Ramos (cell line): ENCODE data around the gene UVRAG.

Experiments used
- in situ Hi-C: fragments of 300-500 bp; cut with MboI; formaldehyde crosslinking; loops from one replicate; pipeline ENCODE4 v1.14.3; 2022; ENCODE audit warnings: low sequenced_read_pairs; ENCODE audit not compliant: unreplicated experiment

The UVRAG gene

DNA sequence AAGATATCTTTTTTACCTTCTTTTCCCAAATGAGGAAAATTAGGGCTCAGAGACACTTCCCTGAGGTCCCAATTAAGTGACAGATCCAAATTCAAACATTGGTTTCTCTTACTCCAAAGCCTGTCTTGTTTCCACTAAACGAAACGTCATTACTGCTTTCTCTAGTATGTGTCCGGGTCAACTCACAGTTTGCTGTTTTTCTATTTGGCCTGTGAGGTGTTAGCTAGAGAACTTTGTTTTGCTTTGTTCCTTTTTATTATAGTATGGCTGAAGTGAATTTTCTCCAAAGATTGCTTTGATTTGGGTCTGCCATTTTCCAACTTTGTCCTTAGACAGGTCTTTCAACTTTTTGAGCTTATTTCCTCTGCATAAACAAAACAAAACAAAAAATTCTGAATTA, 179.6 kb downstream of the UVRAG start:
- in situ Hi-C loops = no loop called here

- in situ Hi-C loops = no loop called here
Observed at GRCh38 chr11:75996523-75997442, 181.8 kb downstream of the UVRAG start.

- in situ Hi-C loops = no loop called here
Observed at GRCh38 chr11:76004400-76004799, 189.4 kb downstream of the UVRAG start.

DNA sequence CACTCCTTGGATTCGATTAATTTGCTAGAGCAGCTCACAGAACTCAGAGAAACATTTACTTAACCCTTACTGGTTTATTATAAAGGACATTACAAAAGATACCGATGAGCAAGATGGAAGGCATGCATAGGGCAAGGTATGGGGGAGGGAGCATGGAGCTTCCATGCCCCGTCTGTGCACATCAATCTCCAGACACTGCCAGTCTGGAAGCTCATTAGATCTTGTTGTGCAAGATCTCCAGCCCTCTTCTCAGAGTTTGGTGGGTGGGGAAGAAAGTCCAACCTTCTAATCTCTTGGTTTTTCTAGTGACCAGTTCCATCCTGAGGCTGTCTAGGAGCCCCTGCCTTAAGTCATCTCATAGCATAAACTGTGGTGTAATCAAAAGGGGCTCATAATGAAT, 190.7 kb downstream of the UVRAG start:
- in situ Hi-C loops = no loop called here

GRCh38 chr11:76007166-76007565, 192.2 kb downstream of the UVRAG start:
- in situ Hi-C loops = no loop called here

DNA sequence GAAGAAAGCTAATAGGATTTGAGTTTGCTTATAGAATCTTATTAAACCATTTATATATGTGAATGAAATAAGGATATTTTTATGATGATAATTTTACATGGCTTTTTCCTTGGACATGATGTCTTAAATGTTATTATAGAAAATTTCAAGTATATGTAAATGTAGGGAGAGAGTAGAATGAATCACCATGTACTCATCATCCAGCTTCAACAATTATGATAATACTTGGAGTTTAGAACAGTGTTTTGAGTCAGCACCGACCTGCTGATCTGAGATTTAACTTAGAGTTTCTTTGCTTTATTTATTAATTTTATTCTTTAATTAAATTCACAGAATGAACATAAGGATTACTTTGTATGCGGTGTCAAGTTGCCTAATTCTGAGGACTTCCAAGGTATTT, 193.5 kb downstream of the UVRAG start:
- in situ Hi-C loops = no loop called here

- in situ Hi-C loops = no loop called here
Observed at GRCh38 chr11:76010051-76010450, 195.0 kb downstream of the UVRAG start.

DNA sequence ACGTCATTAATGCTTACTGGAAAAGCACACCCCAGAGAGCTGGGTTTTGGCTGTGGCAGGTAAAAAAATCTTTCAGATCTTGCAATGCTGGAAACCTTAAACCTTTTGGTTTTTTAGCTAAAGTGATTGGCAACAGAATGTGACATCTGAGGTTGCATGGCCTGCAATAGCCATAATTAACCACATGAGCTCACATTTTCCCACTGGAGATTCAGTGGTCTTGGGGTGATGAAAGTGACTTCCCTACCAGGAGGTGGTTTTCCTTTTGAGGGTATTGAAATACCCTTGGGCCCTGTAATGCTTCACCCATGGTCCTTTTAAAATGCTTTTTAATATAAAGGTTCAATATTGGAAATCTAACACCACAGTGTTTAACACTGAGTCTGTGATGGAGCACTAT, 198.5 kb downstream of the UVRAG start:
- in situ Hi-C loops = no loop called here

- in situ Hi-C loops = no loop called here
Observed at GRCh38 chr11:76023236-76024068, 208.4 kb downstream of the UVRAG start.

DNA sequence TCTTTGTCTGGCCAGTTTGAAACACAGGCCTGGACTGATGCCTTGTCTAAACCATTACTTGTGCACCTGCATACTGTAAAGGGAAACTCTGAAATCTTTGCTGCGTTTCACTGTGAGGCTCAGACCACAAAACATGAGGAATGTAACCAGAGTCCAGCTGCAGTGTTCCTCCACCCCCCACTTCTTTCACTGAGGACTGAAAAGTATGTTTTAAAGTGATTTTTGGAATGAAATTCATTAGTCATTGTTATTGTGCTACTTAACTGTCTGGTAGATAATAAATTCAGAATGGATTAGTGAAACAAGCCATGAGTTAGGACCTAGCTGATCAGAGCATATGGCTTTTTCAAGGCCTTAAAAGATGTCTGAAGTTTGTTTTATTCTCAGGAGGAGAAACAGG, 210.1 kb downstream of the UVRAG start:
- in situ Hi-C loops = no loop called here

- in situ Hi-C loops = no loop called here
Observed at GRCh38 chr11:76025817-76026216, 210.8 kb downstream of the UVRAG start.

GRCh38 chr11:76026281-76026680, 211.3 kb downstream of the UVRAG start:
- in situ Hi-C loops = no loop called here

DNA sequence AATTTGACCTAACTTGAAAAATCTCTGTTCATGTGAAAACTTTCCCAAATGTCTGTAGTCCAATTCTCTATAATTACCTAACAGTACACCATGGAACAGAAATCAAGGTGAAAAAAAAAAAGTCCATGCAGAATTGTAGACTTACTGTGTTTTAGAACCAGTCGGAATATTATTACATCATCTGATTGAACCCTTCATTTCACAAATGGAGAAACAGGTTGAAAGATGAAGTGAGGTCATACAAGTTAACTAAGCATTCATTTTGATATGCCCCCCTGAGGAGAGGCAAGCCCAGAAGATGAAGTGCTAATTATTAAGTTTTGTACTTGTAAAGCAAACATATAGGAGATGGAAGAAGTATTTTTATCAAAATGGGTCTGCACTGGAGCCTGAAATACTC, 211.9 kb downstream of the UVRAG start:
- in situ Hi-C loops = no loop called here

DNA sequence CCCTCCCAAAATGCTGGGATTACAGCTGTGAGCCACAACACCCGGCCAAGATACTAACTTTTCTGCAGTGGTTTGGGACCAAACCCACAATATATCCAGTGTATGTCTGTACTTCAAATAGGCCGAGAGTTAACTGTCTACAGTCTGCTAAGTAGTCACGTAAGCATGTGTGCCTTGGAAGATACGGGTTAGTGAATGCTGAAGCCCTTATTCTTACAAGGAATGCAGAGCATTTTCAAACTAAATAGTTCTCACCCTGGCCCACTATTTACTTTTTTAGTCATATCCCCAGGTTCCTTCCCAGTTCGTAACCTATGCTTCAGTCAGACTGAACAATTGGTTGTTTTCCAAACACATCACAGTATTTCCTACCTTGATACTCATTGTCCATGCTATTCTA, 215.3 kb downstream of the UVRAG start:
- in situ Hi-C loops = no loop called here

DNA sequence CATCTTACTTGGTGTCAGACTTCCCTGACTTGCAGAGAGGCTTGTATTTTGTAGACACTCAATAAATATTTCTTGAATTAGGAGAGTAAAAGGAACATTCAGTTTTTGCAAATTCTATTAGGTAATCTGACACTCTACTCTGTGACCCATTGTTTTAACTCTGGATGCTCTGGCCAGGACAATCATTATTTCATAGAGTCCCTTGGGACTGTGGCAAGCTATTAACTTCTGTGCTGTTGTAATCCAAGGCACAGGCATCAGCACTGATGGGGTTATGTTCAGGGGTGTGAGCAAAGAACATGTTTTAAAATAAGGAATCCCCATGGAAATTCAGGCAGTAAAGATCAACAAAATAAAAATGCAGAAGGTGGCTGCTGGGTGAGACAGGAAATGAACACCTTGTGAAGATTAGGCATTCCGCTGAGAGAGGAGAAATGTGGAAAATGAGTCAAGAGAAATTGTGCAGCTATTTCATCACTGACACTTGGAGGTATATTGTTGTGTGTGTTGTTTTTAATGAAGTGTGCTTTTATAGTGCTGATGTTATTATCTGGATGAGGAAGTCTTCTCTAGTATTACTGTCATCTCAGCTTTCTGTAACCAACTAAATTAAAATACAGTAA, 216.1 kb downstream of the UVRAG start:
- in situ Hi-C loops = no loop called here

DNA sequence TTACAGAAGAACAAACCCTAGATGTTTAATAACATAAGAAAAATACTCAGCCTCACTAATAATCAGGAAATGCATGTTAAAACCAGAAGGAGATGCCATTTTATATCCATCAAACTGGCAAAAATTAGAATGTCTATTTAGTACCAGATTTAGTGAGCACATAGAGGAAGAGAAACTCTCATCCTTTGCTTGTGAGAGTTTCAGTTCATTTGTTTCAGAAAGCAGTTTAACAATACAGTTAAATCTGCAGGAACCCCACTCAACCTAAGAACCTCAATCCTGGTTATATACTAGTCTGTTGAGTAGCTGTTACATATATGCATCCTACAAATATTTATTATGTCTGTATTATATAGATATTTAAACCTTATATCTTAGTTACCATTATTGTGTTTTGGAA, 218.7 kb downstream of the UVRAG start:
- in situ Hi-C loops = no loop called here

GRCh38 chr11:76035020-76035419, 220.0 kb downstream of the UVRAG start:
- in situ Hi-C loops = no loop called here

GRCh38 chr11:76038608-76039007, 223.6 kb downstream of the UVRAG start:
- in situ Hi-C loops = no loop called here

DNA sequence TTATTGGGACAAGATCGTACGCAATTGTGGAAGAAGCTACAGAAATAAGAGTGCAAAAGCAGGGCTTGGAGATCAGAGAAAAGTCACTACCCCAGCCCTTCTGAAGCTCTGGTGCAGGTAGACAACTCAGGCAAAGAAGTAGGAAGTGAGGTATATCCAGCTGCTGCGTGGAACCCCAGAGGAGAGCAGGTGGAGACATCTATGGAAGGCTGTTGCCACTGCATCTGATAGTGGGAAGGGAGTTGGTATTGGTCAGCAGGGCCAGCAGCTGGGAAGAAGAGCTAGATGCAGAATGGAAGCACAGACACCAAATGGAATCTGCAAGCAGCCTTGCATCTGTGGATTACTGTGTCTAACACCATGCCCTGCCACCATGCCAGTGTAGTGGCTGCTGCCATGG, 226.2 kb downstream of the UVRAG start:
- in situ Hi-C loops = no loop called here

DNA sequence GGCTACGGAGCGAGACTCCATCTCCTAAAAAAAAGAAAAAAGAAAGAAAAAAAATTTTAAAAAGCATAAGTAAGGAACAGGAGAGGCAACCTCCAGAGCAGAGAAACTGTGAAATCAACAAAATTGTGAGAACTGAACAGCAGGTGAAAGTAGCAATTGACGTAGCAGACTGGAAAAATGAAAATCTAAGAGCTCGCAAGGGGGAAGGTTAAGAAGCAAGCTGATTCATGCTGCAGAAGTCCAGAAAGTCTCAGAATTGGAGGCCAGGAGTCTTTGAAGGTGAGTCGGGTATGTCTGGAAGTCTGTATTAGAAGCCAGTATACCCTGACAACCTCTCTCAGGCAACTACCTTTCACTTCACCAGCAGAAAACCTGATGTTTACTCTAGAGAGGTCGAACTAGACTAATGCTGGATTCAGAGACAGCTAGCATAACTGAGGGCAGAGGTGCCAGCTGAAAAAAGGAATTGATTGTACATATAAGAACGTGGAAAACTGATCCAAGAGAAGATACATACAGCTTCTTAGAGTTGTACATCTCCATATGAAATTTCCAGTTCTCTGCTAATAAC, 229.8 kb downstream of the UVRAG start:
- in situ Hi-C loops = no loop called here

DNA sequence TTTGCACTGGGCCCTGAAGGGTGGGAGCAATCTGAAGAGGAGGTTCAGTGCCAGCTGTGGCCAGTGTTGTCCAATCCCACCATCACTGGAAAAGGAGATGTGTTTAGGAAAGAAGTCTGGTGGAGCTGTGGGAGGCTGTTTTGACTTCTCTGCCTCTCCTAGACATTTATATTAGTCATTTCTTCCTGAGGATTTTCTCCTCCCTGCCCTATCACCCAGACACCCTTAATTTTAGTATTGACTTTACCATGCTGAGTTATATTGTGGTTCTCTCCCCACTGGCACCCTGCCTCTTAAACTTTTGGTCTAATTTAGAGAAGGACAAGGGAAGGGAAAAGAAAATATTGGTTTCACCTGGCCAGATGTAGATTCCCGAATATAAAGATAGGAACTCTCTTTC, 232.2 kb downstream of the UVRAG start:
- in situ Hi-C loops = no loop called here
